Tibial nerve (tissue), 4 donors: ENCODE results near the gene CNTN2. TPM values are rescaled to one million over a fixed set of nuclear protein-coding genes. Genes with fewer than 3 reads are reported as not detected.

ENCODE experiments used
- DNase-seq, 2 donors: peaks; one replicate each; pipeline ENCODE4 v3.0.0-alpha.2; 2019; ENCODE audit warnings: low spot score in 2 of 2
- H3K27ac ChIP-seq, 4 donors: fragments of 200-600 bp; sonication (generic) in 3 of 4; one replicate each; pipeline ENCODE4 v1.5.1; 2017 to 2019; ENCODE audit warnings: mild to moderate bottlenecking in 1 of 4
- H3K27me3 ChIP-seq, 2 donors: fragments of 200-600 bp; sonication (generic) in 1 of 2; one replicate each; pipeline versions ENCODE4 v1.5.1 to v1.6.0; 2017 to 2019
- H3K36me3 ChIP-seq, 3 donors: fragments of 200-600 bp; sonication (generic); one replicate each; pipeline ENCODE4 v1.5.1; 2018 to 2019
- H3K4me1 ChIP-seq, 4 donors: fragments of 200-600 bp; sonication (generic) in 3 of 4; one replicate each; pipeline ENCODE4 v1.5.1; 2017 to 2019
- H3K4me3 ChIP-seq, 4 donors: fragments of 200-600 bp; sonication (generic) in 3 of 4; one replicate each; pipeline ENCODE4 v1.5.1; 2017 to 2019; ENCODE audit warnings: mild to moderate bottlenecking in 1 of 4, moderate library complexity in 1 of 4
- H3K9me3 ChIP-seq, 4 donors: fragments of 200-600 bp; sonication (generic) in 3 of 4; one replicate each; pipeline ENCODE4 v1.5.1; 2017 to 2019
- EP300 ChIP-seq, 2 donors: sonication (generic); formaldehyde crosslinking; IDR thresholded peaks; one replicate each; pipeline ENCODE4 v1.6.1; 2017; ENCODE audit warnings: antibody characterized with exemption in 2 of 2, mild to moderate bottlenecking in 1 of 2
- POLR2A ChIP-seq, 2 donors: fragments of 450-650 bp; IDR thresholded peaks; one replicate each; pipeline ENCODE4 v1.6.1; 2017; ENCODE audit warnings: antibody characterized with exemption in 2 of 2, mild to moderate bottlenecking in 2 of 2, moderate library complexity in 2 of 2
- WGBS, 2 donors: methylation state at CpG; one replicate each; pipeline ENCODE4 v1.1.5; 2018; 5-methylcytosine and 5-hydroxymethylcytosine counted together
- total RNA-seq, 4 donors: library from RNA; depleted of rRNA; stranded (reverse); fragments of >200 nt; gene quantifications; one replicate each; pipeline ENCODE4 v1.1.0, GENCODE V29; 2016
- TF ChIP-seq, protein P1 (sequence below), 5 experiments: fragments of 200-600 bp in 3 of 5; fragments of 450-650 bp in 2 of 5; sonication (generic) in 3 of 5; IDR thresholded peaks; one replicate each; pipeline ENCODE4 v1.5.1; 2016 to 2019; ENCODE audit warnings: antibody characterized with exemption in 5 of 5, mild to moderate bottlenecking in 3 of 5, moderate library complexity in 2 of 5

CNTN2 gene
- total RNA-seq, 4 donors from 2014 or later, result 6.1 to 22.2 (median 12.2) TPM

DNA sequence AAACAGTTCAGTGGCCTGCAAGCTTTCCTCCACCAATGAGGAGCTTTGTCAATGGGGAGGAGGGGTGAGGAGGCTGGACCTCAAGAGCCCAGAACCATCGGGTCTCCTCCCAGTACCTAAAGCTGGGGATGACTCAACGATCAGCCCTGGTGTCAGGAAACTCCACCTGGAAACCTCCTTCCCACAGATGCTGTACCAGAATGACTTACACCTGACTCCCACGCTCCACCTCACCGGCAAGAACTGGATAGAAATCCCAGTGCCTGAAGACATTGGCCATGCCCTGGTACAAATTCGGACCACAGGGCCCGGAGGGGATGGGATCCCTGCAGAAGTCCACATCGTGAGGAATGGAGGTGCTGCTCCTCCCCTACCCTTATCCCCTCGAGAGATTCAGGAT lies 29.9 kb downstream of the CNTN2 start:
- H3K27me3 ChIP-seq, result no peaks in the 10 kb centered on the region
- peaks cover 0 to 32% (median 0%) of the 10 kb centered on the region in 3 donors for H3K36me3 ChIP-seq
- no peak for DNase-seq
- H3K9me3 ChIP-seq, result no peaks in the 10 kb centered on the region
- no peak overlapping the region for H3K4me3 ChIP-seq
- no peak overlapping the region for H3K27ac ChIP-seq
- TF ChIP-seq EP300 (IDR thresholded peaks at IDR 0.05) (no peak), POLR2A (IDR thresholded peaks at IDR 0.05) (no peak)
- TF ChIP-seq, protein P1, sequence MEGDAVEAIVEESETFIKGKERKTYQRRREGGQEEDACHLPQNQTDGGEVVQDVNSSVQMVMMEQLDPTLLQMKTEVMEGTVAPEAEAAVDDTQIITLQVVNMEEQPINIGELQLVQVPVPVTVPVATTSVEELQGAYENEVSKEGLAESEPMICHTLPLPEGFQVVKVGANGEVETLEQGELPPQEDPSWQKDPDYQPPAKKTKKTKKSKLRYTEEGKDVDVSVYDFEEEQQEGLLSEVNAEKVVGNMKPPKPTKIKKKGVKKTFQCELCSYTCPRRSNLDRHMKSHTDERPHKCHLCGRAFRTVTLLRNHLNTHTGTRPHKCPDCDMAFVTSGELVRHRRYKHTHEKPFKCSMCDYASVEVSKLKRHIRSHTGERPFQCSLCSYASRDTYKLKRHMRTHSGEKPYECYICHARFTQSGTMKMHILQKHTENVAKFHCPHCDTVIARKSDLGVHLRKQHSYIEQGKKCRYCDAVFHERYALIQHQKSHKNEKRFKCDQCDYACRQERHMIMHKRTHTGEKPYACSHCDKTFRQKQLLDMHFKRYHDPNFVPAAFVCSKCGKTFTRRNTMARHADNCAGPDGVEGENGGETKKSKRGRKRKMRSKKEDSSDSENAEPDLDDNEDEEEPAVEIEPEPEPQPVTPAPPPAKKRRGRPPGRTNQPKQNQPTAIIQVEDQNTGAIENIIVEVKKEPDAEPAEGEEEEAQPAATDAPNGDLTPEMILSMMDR (IDR thresholded peaks at IDR 0.05), result no peak
- WGBS, 2 donors, result 83 to 89% methylated on average over 8 of the region's 8 CpGs
- H3K4me1 ChIP-seq, result peaks cover 0 to 8% (median 0%) of the 10 kb centered on the region in 4 donors

DNA sequence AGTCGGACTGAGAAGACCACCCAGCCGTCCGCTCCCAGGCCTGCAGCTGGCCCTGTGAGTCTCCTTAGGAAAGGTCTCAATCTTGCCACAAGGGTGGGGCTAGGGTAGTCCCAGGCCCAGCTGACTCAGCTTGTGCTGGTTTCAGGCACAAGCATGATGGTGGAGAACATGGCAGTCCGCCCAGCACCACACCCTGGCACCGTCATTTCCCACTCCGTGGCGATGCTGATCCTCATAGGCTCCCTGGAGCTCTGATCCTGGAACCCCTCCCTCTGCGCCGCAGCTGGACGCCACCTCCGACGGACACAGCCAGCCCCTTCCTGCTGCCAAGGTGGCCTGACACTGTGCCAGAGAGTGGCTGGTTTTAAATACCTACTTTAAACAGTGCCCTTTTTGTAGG lies 30.5 kb downstream of the CNTN2 start:
- no peak overlapping the region for H3K4me3 ChIP-seq
- no peak for DNase-seq
- peaks cover 0 to 32% (median 0%) of the 10 kb centered on the region in 3 donors for H3K36me3 ChIP-seq
- WGBS, 2 donors, result 87 to 88% methylated on average over 12 of the region's 12 CpGs
- H3K27ac ChIP-seq, result no peak overlapping the region
- TF ChIP-seq, protein P1 (IDR thresholded peaks at IDR 0.05), result no peak
- TF ChIP-seq EP300 (IDR thresholded peaks at IDR 0.05), result no peak
- no peak for TF ChIP-seq POLR2A (IDR thresholded peaks at IDR 0.05)
- peaks cover 0 to 6% (median 0%) of the 10 kb centered on the region in 4 donors for H3K4me1 ChIP-seq
- H3K9me3 ChIP-seq, result no peaks in the 10 kb centered on the region
- H3K27me3 ChIP-seq, result no peaks in the 10 kb centered on the region

DNA sequence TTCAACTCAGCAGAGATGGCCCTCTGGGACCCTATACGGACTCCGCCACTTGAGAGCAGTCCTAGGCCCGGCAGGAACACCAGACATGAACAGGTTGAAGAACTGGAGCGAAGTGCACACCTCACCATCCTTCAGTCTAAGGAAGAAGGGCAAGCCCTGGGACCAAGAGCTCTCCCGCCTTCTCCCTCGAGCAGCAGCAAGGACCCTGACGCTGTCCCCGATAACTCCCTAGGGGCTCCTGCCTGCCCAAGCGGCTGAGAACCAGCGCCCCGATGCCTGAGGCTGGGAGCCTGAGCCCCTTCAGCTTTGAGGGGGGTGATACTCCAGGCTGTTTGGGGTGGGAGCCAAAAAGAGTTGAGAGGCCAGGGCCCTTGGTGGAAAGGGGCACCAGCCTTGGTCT lies 31.1 kb downstream of the CNTN2 start:
- no peak for DNase-seq
- peaks cover 0 to 32% (median 0%) of the 10 kb centered on the region in 3 donors for H3K36me3 ChIP-seq
- WGBS, 2 donors, result 86 to 91% methylated on average over 11 of the region's 11 CpGs
- TF ChIP-seq POLR2A (IDR thresholded peaks at IDR 0.05), result no peak
- TF ChIP-seq, protein P1 (IDR thresholded peaks at IDR 0.05), result no peak
- no peak for TF ChIP-seq EP300 (IDR thresholded peaks at IDR 0.05)
- no peak overlapping the region for H3K27ac ChIP-seq
- no peaks in the 10 kb centered on the region for H3K9me3 ChIP-seq
- no peak overlapping the region for H3K4me3 ChIP-seq
- H3K4me1 ChIP-seq, result peaks cover 0 to under 1% (median 0%) of the 10 kb centered on the region in 4 donors
- H3K27me3 ChIP-seq, result no peaks in the 10 kb centered on the region

DNA sequence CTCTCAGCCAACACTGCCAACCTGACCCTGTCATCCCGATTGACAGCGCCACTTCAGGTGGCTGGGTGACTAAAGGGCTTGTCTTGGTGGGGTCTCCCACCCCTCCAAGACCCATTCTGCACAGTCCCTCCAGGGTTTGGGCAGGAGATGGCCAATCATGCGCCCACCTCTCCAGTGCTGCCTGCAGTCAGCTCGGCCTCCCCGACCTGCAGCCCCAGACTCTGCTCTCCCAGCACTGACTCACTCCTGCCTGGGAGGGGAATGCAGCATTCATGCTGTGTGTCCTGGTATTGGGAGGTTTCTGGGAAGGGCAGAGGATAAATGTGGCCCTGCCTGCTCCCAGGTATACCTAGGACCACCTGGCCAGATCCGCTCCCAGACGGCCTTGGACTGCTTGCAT lies 31.5 kb downstream of the CNTN2 start:
- no peaks in the 10 kb centered on the region for H3K27me3 ChIP-seq
- no peaks in the 10 kb centered on the region for H3K4me1 ChIP-seq
- no peak overlapping the region for H3K27ac ChIP-seq
- H3K9me3 ChIP-seq, result no peaks in the 10 kb centered on the region
- H3K36me3 ChIP-seq, result peaks cover 0 to 32% (median 0%) of the 10 kb centered on the region in 3 donors
- DNase-seq, result no peak
- 81 to 86% methylated on average over 5 to 6 of the region's 7 CpGs for WGBS, 2 donors
- TF ChIP-seq POLR2A (IDR thresholded peaks at IDR 0.05), result no peak
- TF ChIP-seq, protein P1 (IDR thresholded peaks at IDR 0.05), result no peak
- TF ChIP-seq EP300 (IDR thresholded peaks at IDR 0.05), result no peak
- H3K4me3 ChIP-seq, result no peak overlapping the region

DNA sequence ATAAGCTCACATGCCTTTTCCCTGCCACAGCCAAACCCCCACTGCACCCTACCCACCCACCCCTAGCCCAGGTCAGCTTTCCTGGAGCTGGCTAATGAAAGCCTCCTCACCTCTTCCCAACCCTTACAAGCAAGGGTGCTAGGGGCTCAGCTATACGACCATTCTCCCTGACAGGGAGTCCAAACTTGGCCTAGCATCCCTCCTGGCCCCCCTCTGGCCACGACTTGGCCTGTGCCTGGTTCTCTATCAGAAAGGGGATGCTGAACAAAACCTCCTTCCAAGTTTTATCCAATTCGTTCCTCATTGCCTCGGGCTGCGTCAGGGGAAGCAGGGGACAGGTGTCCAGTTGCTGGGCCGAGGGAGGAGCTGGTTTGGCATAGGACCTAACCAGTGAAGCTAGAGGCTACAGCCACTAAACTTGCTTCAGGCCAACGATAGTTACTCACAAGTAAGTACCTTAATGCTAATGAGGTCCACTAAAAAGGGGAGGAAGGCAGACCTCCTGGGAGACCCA lies 32.7 kb downstream of the CNTN2 start:
- H3K27me3 ChIP-seq, result no peaks in the 10 kb centered on the region
- H3K4me3 ChIP-seq, result no peak overlapping the region
- no peak overlapping the region for H3K27ac ChIP-seq
- H3K4me1 ChIP-seq, result no peaks in the 10 kb centered on the region
- peaks cover 0 to 22% (median 0%) of the 10 kb centered on the region in 3 donors for H3K36me3 ChIP-seq
- no peaks in the 10 kb centered on the region for H3K9me3 ChIP-seq
- 42 to 52% methylated on average over 7 of the region's 7 CpGs for WGBS, 2 donors
- no peak for DNase-seq
- no peak for TF ChIP-seq POLR2A (IDR thresholded peaks at IDR 0.05)
- TF ChIP-seq, protein P1 (IDR thresholded peaks at IDR 0.05), result no peak
